Muscle layer of colon (tissue), 2 donors: ENCODE measurements around the gene SHC4.

Experiments used
- H3K27ac ChIP-seq: one replicate; pipeline ENCODE4 v1.7.0; 2013; ENCODE audit warnings: low read depth, mild to moderate bottlenecking, low read length, moderate library complexity
- H3K27me3 ChIP-seq, 2 donors: one replicate each; pipeline ENCODE4 v1.7.0; 2013; ENCODE audit warnings: low read length in 2 of 2, mild to moderate bottlenecking in 2 of 2; ENCODE audit not compliant: insufficient read depth in 2 of 2, control insufficient read depth in 1 of 2
- H3K36me3 ChIP-seq: one replicate; pipeline ENCODE4 v1.7.0; 2013; ENCODE audit warnings: mild to moderate bottlenecking, low read length; ENCODE audit not compliant: insufficient read depth
- H3K4me1 ChIP-seq: one replicate; pipeline ENCODE4 v1.7.0; 2013; ENCODE audit warnings: mild to moderate bottlenecking, low read length; ENCODE audit not compliant: insufficient read depth
- H3K4me3 ChIP-seq, 2 donors: one replicate each; pipeline ENCODE4 v1.7.0; 2013; ENCODE audit warnings: low read length in 2 of 2, low read depth in 1 of 2, mild to moderate bottlenecking in 1 of 2, moderate library complexity in 1 of 2
- H3K9ac ChIP-seq: one replicate; pipeline ENCODE4 v1.7.0; 2013; ENCODE audit warnings: low read length
- H3K9me3 ChIP-seq: one replicate; pipeline ENCODE4 v1.7.0; 2013; ENCODE audit warnings: mild to moderate bottlenecking, low read length
- donor health status: abdominal sarcoma.
- donor health status: Adenocarcinoma of cecum.

SHC4 gene

GRCh38 chr15:48875241-48875960 lies 88.3 kb downstream of the SHC4 start:
- Histone ChIP-seq H3K4me1 (peaks cover 18% of the 10 kb centered on the region), H3K9me3 (no peaks in the 10 kb centered on the region), H3K27me3 (no peaks in the 10 kb centered on the region), H3K9ac (no peak overlapping the region), H3K27ac (no peak overlapping the region), H3K36me3 (no peaks in the 10 kb centered on the region), H3K4me3 (no peak overlapping the region)

GRCh38 chr15:48872632-48873031 lies 91.1 kb downstream of the SHC4 start:
- Histone ChIP-seq H3K4me3 (no peak overlapping the region), H3K36me3 (no peaks in the 10 kb centered on the region), H3K27me3 (no peaks in the 10 kb centered on the region), H3K9ac (no peak overlapping the region), H3K9me3 (no peaks in the 10 kb centered on the region), H3K4me1 (no peaks in the 10 kb centered on the region), H3K27ac (no peak overlapping the region)

- H3K9ac ChIP-seq, result no peak overlapping the region
- peaks cover 2% of the 10 kb centered on the region for H3K4me1 ChIP-seq
- no peaks in the 10 kb centered on the region for H3K27me3 ChIP-seq
- no peak overlapping the region for H3K4me3 ChIP-seq
- H3K9me3 ChIP-seq, result no peaks in the 10 kb centered on the region
- H3K36me3 ChIP-seq, result no peaks in the 10 kb centered on the region
- H3K27ac ChIP-seq, result no peak overlapping the region
Measured at GRCh38 chr15:48871542-48871941, 92.2 kb downstream of the SHC4 start.

GRCh38 chr15:48869966-48870365 lies 93.8 kb downstream of the SHC4 start:
- no peaks in the 10 kb centered on the region for H3K9me3 ChIP-seq
- no peak overlapping the region for H3K4me3 ChIP-seq
- no peaks in the 10 kb centered on the region for H3K27me3 ChIP-seq
- no peaks in the 10 kb centered on the region for H3K36me3 ChIP-seq
- H3K4me1 ChIP-seq, result peaks cover 12% of the 10 kb centered on the region
- H3K27ac ChIP-seq, result no peak overlapping the region
- H3K9ac ChIP-seq, result no peak overlapping the region

GRCh38 chr15:48868536-48868935 lies 95.2 kb downstream of the SHC4 start:
- Histone ChIP-seq H3K27me3 (no peaks in the 10 kb centered on the region), H3K4me1 (peaks cover 12% of the 10 kb centered on the region), H3K9ac (no peak overlapping the region), H3K36me3 (no peaks in the 10 kb centered on the region), H3K9me3 (no peaks in the 10 kb centered on the region), H3K4me3 (no peak overlapping the region), H3K27ac (no peak overlapping the region)

- H3K9me3 ChIP-seq, result no peaks in the 10 kb centered on the region
- no peak overlapping the region for H3K27ac ChIP-seq
- H3K9ac ChIP-seq, result no peak overlapping the region
- H3K36me3 ChIP-seq, result no peaks in the 10 kb centered on the region
- peaks cover 12% of the 10 kb centered on the region for H3K4me1 ChIP-seq
- H3K27me3 ChIP-seq, result no peaks in the 10 kb centered on the region
- H3K4me3 ChIP-seq, result no peak overlapping the region
Measured at GRCh38 chr15:48868023-48868422, 95.7 kb downstream of the SHC4 start.

GRCh38 chr15:48866141-48866563 lies 97.6 kb downstream of the SHC4 start:
- H3K36me3 ChIP-seq, result no peaks in the 10 kb centered on the region
- no peak overlapping the region for H3K9ac ChIP-seq
- no peak overlapping the region for H3K4me3 ChIP-seq
- no peak overlapping the region for H3K27ac ChIP-seq
- H3K9me3 ChIP-seq, result no peaks in the 10 kb centered on the region
- H3K27me3 ChIP-seq, result no peaks in the 10 kb centered on the region
- peaks cover 12% of the 10 kb centered on the region for H3K4me1 ChIP-seq

GRCh38 chr15:48865370-48866079 lies 98.2 kb downstream of the SHC4 start:
- no peak overlapping the region for H3K4me3 ChIP-seq
- H3K4me1 ChIP-seq, result peaks cover 12% of the 10 kb centered on the region
- H3K9ac ChIP-seq, result no peak overlapping the region
- no peak overlapping the region for H3K27ac ChIP-seq
- H3K36me3 ChIP-seq, result no peaks in the 10 kb centered on the region
- no peaks in the 10 kb centered on the region for H3K27me3 ChIP-seq
- no peaks in the 10 kb centered on the region for H3K9me3 ChIP-seq

- no peaks in the 10 kb centered on the region for H3K27me3 ChIP-seq
- no peaks in the 10 kb centered on the region for H3K9me3 ChIP-seq
- H3K27ac ChIP-seq, result no peak overlapping the region
- H3K4me1 ChIP-seq, result peaks cover 12% of the 10 kb centered on the region
- no peaks in the 10 kb centered on the region for H3K36me3 ChIP-seq
- H3K4me3 ChIP-seq, result no peak overlapping the region
- no peak overlapping the region for H3K9ac ChIP-seq
Measured at GRCh38 chr15:48862705-48863104, 101.0 kb downstream of the SHC4 start.

GRCh38 chr15:48861813-48862431 lies 101.8 kb downstream of the SHC4 start:
- no peak overlapping the region for H3K9ac ChIP-seq
- H3K27me3 ChIP-seq, result no peaks in the 10 kb centered on the region
- no peak overlapping the region for H3K27ac ChIP-seq
- no peaks in the 10 kb centered on the region for H3K9me3 ChIP-seq
- no peak overlapping the region for H3K4me3 ChIP-seq
- H3K4me1 ChIP-seq, result peaks cover 12% of the 10 kb centered on the region
- H3K36me3 ChIP-seq, result no peaks in the 10 kb centered on the region

- Histone ChIP-seq H3K4me3 (no peak overlapping the region), H3K27me3 (no peaks in the 10 kb centered on the region), H3K4me1 (no peaks in the 10 kb centered on the region), H3K27ac (no peak overlapping the region), H3K9me3 (no peaks in the 10 kb centered on the region), H3K36me3 (no peaks in the 10 kb centered on the region), H3K9ac (no peak overlapping the region)
Measured at GRCh38 chr15:48859426-48859825, 104.3 kb downstream of the SHC4 start.
